Measurements from ENCODE around the gene MFSD6.
A peak's percentile ranks its signal among the peaks of the same experiment; 100 is the strongest.

MFSD6 gene

GRCh38 chr2:190402986-190403603, 5.1 kb upstream of the MFSD6 start:
- DNase-seq (ENCODE audit: low read depth in 2 of 2), result no peak
- no peak for TF ChIP-seq CTCF (IDR thresholded peaks at IDR 0.05; ENCODE audit: low read depth, low read length)

GRCh38 chr2:190404487-190404886, 3.7 kb upstream of the MFSD6 start:
- DNase-seq (ENCODE audit: low read depth in 2 of 2), result peak; percentile 15 to 29
- no peak overlapping the region for H3K4me3 ChIP-seq (replicated peaks in 1 of 2; ENCODE audit: low read depth in 2 of 2, low read length in 2 of 2)
- no peak for TF ChIP-seq CTCF (IDR thresholded peaks at IDR 0.05; ENCODE audit: low read depth, low read length)

More at GRCh38 chr2:190402986-190403603, 5.1 kb upstream of the MFSD6 start:
- no peak overlapping the region for H3K4me3 ChIP-seq (replicated peaks in 1 of 2; ENCODE audit: low read depth in 2 of 2, low read length in 2 of 2)

- no peak for TF ChIP-seq CTCF (IDR thresholded peaks at IDR 0.05; ENCODE audit: low read depth, low read length)
- no peak for DNase-seq (ENCODE audit: low read depth in 2 of 2)
- H3K4me3 ChIP-seq (replicated peaks in 1 of 2; ENCODE audit: low read depth in 2 of 2, low read length in 2 of 2), result no peak overlapping the region
These were observed 3.1 kb upstream of the MFSD6 start for GRCh38 chr2:190405070-190405469.

- no peak for DNase-seq (ENCODE audit: low read depth in 2 of 2)
- H3K4me3 ChIP-seq (replicated peaks in 1 of 2; ENCODE audit: low read depth in 2 of 2, low read length in 2 of 2), result no peak overlapping the region
- no peak for TF ChIP-seq CTCF (IDR thresholded peaks at IDR 0.05; ENCODE audit: low read depth, low read length)
These were observed 2.2 kb upstream of the MFSD6 start for GRCh38 chr2:190405995-190406394.

GRCh38 chr2:190406805-190407204, 1.4 kb upstream of the MFSD6 start:
- DNase-seq (ENCODE audit: low read depth in 2 of 2), result no peak
- H3K4me3 ChIP-seq (replicated peaks in 1 of 2; ENCODE audit: low read depth in 2 of 2, low read length in 2 of 2), result no peak overlapping the region
- no peak for TF ChIP-seq CTCF (IDR thresholded peaks at IDR 0.05; ENCODE audit: low read depth, low read length)

- no peak for TF ChIP-seq CTCF (IDR thresholded peaks at IDR 0.05; ENCODE audit: low read depth, low read length)
- no peak for DNase-seq (ENCODE audit: low read depth in 2 of 2)
- H3K4me3 ChIP-seq (replicated peaks in 1 of 2; ENCODE audit: low read depth in 2 of 2, low read length in 2 of 2), result no peak overlapping the region
These were observed 901 bp upstream of the MFSD6 start for GRCh38 chr2:190407246-190407661.
